Thymus (tissue), 11 donors: ENCODE measurements around the gene ADAMTS2. TPM values are rescaled to one million over a fixed set of nuclear protein-coding genes. Genes with fewer than 3 reads are reported as not detected.

ENCODE experiments used
- DNase-seq, 9 donors: peaks; one replicate each; pipeline ENCODE4 v3.0.0-alpha.2; 2013; ENCODE audit warnings: low spot score in 9 of 9, low read depth in 6 of 9, missing footprints in 1 of 9
- H3K27ac ChIP-seq, 2 donors: one replicate each; pipeline ENCODE4 v1.5.1; 2013; ENCODE audit warnings: control low read depth in 1 of 2, low read depth in 1 of 2, low read length in 1 of 2, mild to moderate bottlenecking in 1 of 2, moderate library complexity in 1 of 2
- H3K27me3 ChIP-seq, 2 donors: one replicate each; pipeline ENCODE4 v1.5.1; 2013; ENCODE audit warnings: low read length in 1 of 2; ENCODE audit not compliant: control insufficient read depth in 2 of 2, insufficient read depth in 1 of 2
- H3K36me3 ChIP-seq, 2 donors: one replicate each; pipeline ENCODE4 v1.5.1; 2013; ENCODE audit warnings: low read length in 1 of 2, mild to moderate bottlenecking in 1 of 2, moderate library complexity in 1 of 2; ENCODE audit not compliant: control insufficient read depth in 2 of 2, insufficient read depth in 2 of 2
- H3K4me1 ChIP-seq, 2 donors: one replicate each; pipeline ENCODE4 v1.5.1; 2013; ENCODE audit warnings: low read length in 2 of 2; ENCODE audit not compliant: control insufficient read depth in 2 of 2, insufficient read depth in 2 of 2
- H3K4me3 ChIP-seq, 2 donors: one replicate each; pipeline ENCODE4 v1.5.1; 2013; ENCODE audit warnings: low read length in 2 of 2, control low read depth in 1 of 2, mild to moderate bottlenecking in 1 of 2
- H3K9me3 ChIP-seq, 2 donors: one replicate each; pipeline ENCODE4 v1.5.1; 2013; ENCODE audit warnings: low read length in 1 of 2, mild to moderate bottlenecking in 1 of 2; ENCODE audit not compliant: control insufficient read depth in 2 of 2, insufficient read depth in 1 of 2
- WGBS: extraction: QIAGEN DNeasy Blood & Tissue Kit; methylation state at CpG from one replicate; pipeline ENCODE4 v1.1.7; 2013; 5-methylcytosine and 5-hydroxymethylcytosine counted together
- polyA plus RNA-seq: library from polyadenylated mRNA; stranded (reverse); fragments of 200-250 nt; gene quantifications from one replicate; pipeline ENCODE4 v1.2.3, GENCODE V29; 2013
- total RNA-seq: library from RNA; stranded (reverse); fragments of 120-200 nt; gene quantifications from one replicate; pipeline ENCODE4 v1.2.4, GENCODE V29; 2013
- donor health status: healthy.

ADAMTS2 gene
- total and polyA plus RNA-seq, 2 donors = 1.3 to 1.4 TPM

GRCh38 chr5:179346875-179347274 is 1.6 kb upstream of the ADAMTS2 start:
- Histone ChIP-seq H3K4me3 (no peak overlapping the region), H3K27ac (no peak overlapping the region), H3K36me3 (no peaks in the 10 kb centered on the region), H3K27me3 (peaks cover 56 to 71% of the 10 kb centered on the region in 2 donors), H3K9me3 (no peaks in the 10 kb centered on the region), H3K4me1 (no peaks in the 10 kb centered on the region)
- WGBS = 92% methylated on average over 8 of the region's 8 CpGs
- DNase-seq = no peak

- no peak for DNase-seq
- peaks cover 56 to 73% of the 10 kb centered on the region in 2 donors for H3K27me3 ChIP-seq
- H3K4me3 ChIP-seq = no peak overlapping the region
- no peaks in the 10 kb centered on the region for H3K9me3 ChIP-seq
- WGBS = 75% methylated on average over 7 of the region's 7 CpGs
- no peak overlapping the region for H3K27ac ChIP-seq
- H3K36me3 ChIP-seq = no peaks in the 10 kb centered on the region
- H3K4me1 ChIP-seq = no peaks in the 10 kb centered on the region
Observed at GRCh38 chr5:179346401-179346800, 1.1 kb upstream of the ADAMTS2 start.

- Histone ChIP-seq H3K4me3 (peak overlapping the region in 1 of 2 donors; percentile 37), H3K36me3 (no peaks in the 10 kb centered on the region), H3K27ac (no peak overlapping the region), H3K27me3 (peaks cover 56 to 74% of the 10 kb centered on the region in 2 donors), H3K9me3 (no peaks in the 10 kb centered on the region), H3K4me1 (no peaks in the 10 kb centered on the region)
- WGBS = 1% methylated on average over 36 of the region's 36 CpGs
- DNase-seq = no peak
Observed at GRCh38 chr5:179345183-179345432, 153 bp downstream of the ADAMTS2 start.

GRCh38 chr5:179344431-179345182 is 654 bp downstream of the ADAMTS2 start:
- Histone ChIP-seq H3K4me3 (peak overlapping the region; percentile 27 to 37), H3K9me3 (no peaks in the 10 kb centered on the region), H3K27ac (no peak overlapping the region), H3K36me3 (no peaks in the 10 kb centered on the region), H3K4me1 (no peaks in the 10 kb centered on the region), H3K27me3 (peaks cover 56 to 74% of the 10 kb centered on the region in 2 donors)
- WGBS = 2% methylated on average over 85 of the region's 85 CpGs
- no peak for DNase-seq

GRCh38 chr5:179343719-179344430 is 1.4 kb downstream of the ADAMTS2 start:
- H3K4me3 ChIP-seq = peak overlapping the region in 1 of 2 donors; percentile 27
- no peaks in the 10 kb centered on the region for H3K4me1 ChIP-seq
- H3K36me3 ChIP-seq = no peaks in the 10 kb centered on the region
- WGBS = 4% methylated on average over 63 of the region's 63 CpGs
- H3K27ac ChIP-seq = no peak overlapping the region
- H3K9me3 ChIP-seq = no peaks in the 10 kb centered on the region
- no peak for DNase-seq
- peaks cover 56 to 69% of the 10 kb centered on the region in 2 donors for H3K27me3 ChIP-seq

- no peak for DNase-seq
- peaks cover 56 to 62% of the 10 kb centered on the region in 2 donors for H3K27me3 ChIP-seq
- no peaks in the 10 kb centered on the region for H3K36me3 ChIP-seq
- no peak overlapping the region for H3K4me3 ChIP-seq
- WGBS = 23% methylated on average over 20 of the region's 20 CpGs
- H3K27ac ChIP-seq = no peak overlapping the region
- H3K4me1 ChIP-seq = no peaks in the 10 kb centered on the region
- H3K9me3 ChIP-seq = no peaks in the 10 kb centered on the region
Observed at GRCh38 chr5:179343021-179343718, 2.1 kb downstream of the ADAMTS2 start.

- H3K27me3 ChIP-seq = peaks cover 54 to 56% of the 10 kb centered on the region in 2 donors
- DNase-seq = no peak
- H3K4me3 ChIP-seq = no peak overlapping the region
- H3K27ac ChIP-seq = no peak overlapping the region
- H3K4me1 ChIP-seq = no peaks in the 10 kb centered on the region
- 53% methylated on average over 13 of the region's 13 CpGs for WGBS
- no peaks in the 10 kb centered on the region for H3K9me3 ChIP-seq
- H3K36me3 ChIP-seq = no peaks in the 10 kb centered on the region
Observed at GRCh38 chr5:179342577-179342976, 2.7 kb downstream of the ADAMTS2 start.

GRCh38 chr5:179340465-179340864 is 4.8 kb downstream of the ADAMTS2 start:
- Histone ChIP-seq H3K27ac (no peak overlapping the region), H3K36me3 (no peaks in the 10 kb centered on the region), H3K4me1 (no peaks in the 10 kb centered on the region), H3K27me3 (peaks cover 34 to 45% of the 10 kb centered on the region in 2 donors), H3K9me3 (no peaks in the 10 kb centered on the region), H3K4me3 (no peak overlapping the region)
- DNase-seq = no peak
- WGBS = 94% methylated on average over 8 of the region's 8 CpGs

GRCh38 chr5:179339996-179340395 is 5.3 kb downstream of the ADAMTS2 start:
- Histone ChIP-seq H3K27ac (no peak overlapping the region), H3K27me3 (peaks cover 29 to 45% of the 10 kb centered on the region in 2 donors), H3K4me1 (no peaks in the 10 kb centered on the region), H3K36me3 (no peaks in the 10 kb centered on the region), H3K4me3 (no peak overlapping the region), H3K9me3 (no peaks in the 10 kb centered on the region)
- 94% methylated on average over 10 of the region's 10 CpGs for WGBS
- no peak for DNase-seq
